SU-DHL-6 (cell line): Measurements from ENCODE around the gene ANKS4B.

Source experiments
- H2AFZ ChIP-seq: fragments of 200-600 bp; sonication (generic); 2 replicates; pipeline ENCODE4 v1.6.1; 2014; ENCODE audit warnings: low read depth, mild to moderate bottlenecking, moderate library complexity, mixed read lengths, antibody characterized with exemption, low read length; ENCODE audit not compliant: severe bottlenecking
- H3F3A ChIP-seq: fragments of 200-600 bp; shearing (Covaris generic); 2 replicates; pipeline ENCODE4 v1.6.0; 2016; ENCODE audit warnings: antibody characterized with exemption, mild to moderate bottlenecking; ENCODE audit not compliant: insufficient read depth
- H3K27ac ChIP-seq: fragments of 200-600 bp; sonication (generic); 2 replicates; pipeline ENCODE4 v1.5.1; 2016; ENCODE audit warnings: low read depth, mild to moderate bottlenecking, low read length, moderate library complexity, mixed read lengths
- H3K27me3 ChIP-seq: fragments of 200-600 bp; sonication (generic), shearing (Covaris generic); 2 replicates; pipeline ENCODE4 v1.6.0; 2014; ENCODE audit warnings: mild to moderate bottlenecking, low read length
- H3K36me3 ChIP-seq: fragments of 200-600 bp; sonication (generic); 2 replicates; pipeline ENCODE4 v1.6.1; 2014; ENCODE audit warnings: mild to moderate bottlenecking, low read length, mixed read lengths
- H3K4me2 ChIP-seq: fragments of 300-600, 200-600 bp; shearing (Covaris generic), sonication (generic); 2 replicates; pipeline ENCODE4 v1.6.0; 2014; ENCODE audit warnings: low read length, low read depth, mild to moderate bottlenecking; ENCODE audit not compliant: poor library complexity, severe bottlenecking
- H3K4me3 ChIP-seq: fragments of 200-600 bp; sonication (generic); 2 replicates; pipeline ENCODE4 v1.5.1; 2014; ENCODE audit warnings: antibody characterized with exemption, low read length, mild to moderate bottlenecking, mixed read lengths; ENCODE audit not compliant: insufficient read depth, poor library complexity, severe bottlenecking
- H3K79me2 ChIP-seq: fragments of 200-600 bp; sonication (generic); 2 replicates; pipeline ENCODE4 v1.6.1; 2014; ENCODE audit warnings: mild to moderate bottlenecking, low read length, moderate library complexity; ENCODE audit not compliant: insufficient read depth
- H3K9ac ChIP-seq: fragments of 200-600 bp; sonication (generic); 2 replicates; pipeline ENCODE4 v1.7.0; 2014; ENCODE audit warnings: mild to moderate bottlenecking, low read length
- H3K9me2 ChIP-seq: fragments of 200-600 bp; sonication (generic); replicated peaks from 2 replicates; pipeline ENCODE4 v1.6.1; 2014; ENCODE audit warnings: low read length; ENCODE audit not compliant: insufficient read depth
- H3K9me3 ChIP-seq: fragments of 200-600 bp; sonication (generic); 2 replicates; pipeline ENCODE4 v1.6.1; 2014; ENCODE audit warnings: low read length, mixed read lengths; ENCODE audit not compliant: insufficient read depth
- H4K20me1 ChIP-seq: fragments of 200-600 bp; sonication (generic); 2 replicates; pipeline ENCODE4 v1.6.1; 2014; ENCODE audit warnings: low read depth, mild to moderate bottlenecking, antibody characterized with exemption, low read length, moderate library complexity, mixed read lengths
- CTCF ChIP-seq: fragments of 200-600 bp; sonication (generic); IDR thresholded peaks from one replicate; pipeline ENCODE4 v1.5.1; 2017; ENCODE audit warnings: antibody characterized with exemption, mild to moderate bottlenecking, low read length, moderate library complexity; ENCODE audit not compliant: insufficient read depth, poor library complexity, severe bottlenecking
- EZH2phosphoT487 ChIP-seq: fragments of 200-600 bp; sonication (generic), shearing (Covaris generic); conservative IDR thresholded peaks from 2 replicates; pipeline ENCODE4 v1.6.1; 2018; ENCODE audit warnings: mild to moderate bottlenecking, antibody characterized with exemption, low read length, moderate library complexity, mixed read lengths

ANKS4B gene

GRCh38 chr16:21226749-21227148 lies 6.8 kb upstream of the ANKS4B start:
- Histone ChIP-seq H3K9me2 (no peaks in the 10 kb centered on the region), H3K4me2 (no peak overlapping the region), H2AFZ (no peak overlapping the region), H3K4me3 (no peak overlapping the region), H3K36me3 (no peaks in the 10 kb centered on the region), H3K9me3 (no peaks in the 10 kb centered on the region), H3K9ac (no peak overlapping the region), H3K79me2 (no peaks in the 10 kb centered on the region), H4K20me1 (no peaks in the 10 kb centered on the region), H3K27me3 (peaks cover 2% of the 10 kb centered on the region; the same call in 1 of the 2 replicates), H3K27ac (no peak overlapping the region), H3F3A (no peaks in the 10 kb centered on the region)
- TF ChIP-seq EZH2phosphoT487 = no peak
- TF ChIP-seq CTCF = no peak

DNA sequence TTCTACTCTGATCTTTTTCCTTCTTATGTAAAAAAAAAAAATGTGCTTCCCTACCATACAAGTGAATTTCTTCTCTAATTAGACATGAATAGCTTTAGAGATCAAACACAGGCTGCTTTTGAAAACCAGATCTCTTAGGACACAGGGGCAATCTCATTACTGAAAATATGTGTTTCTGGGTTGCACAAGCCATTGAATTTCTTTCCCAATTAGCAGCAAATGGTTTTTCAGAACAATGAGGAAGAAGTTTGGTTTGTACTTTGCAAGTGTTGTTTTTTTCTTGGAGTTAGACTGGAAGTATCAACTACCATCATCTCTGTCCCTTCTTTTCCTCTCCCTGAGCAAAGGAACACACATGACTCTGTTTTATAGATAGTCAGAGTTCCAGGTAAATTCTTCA lies 5.6 kb upstream of the ANKS4B start:
- H3K4me2 ChIP-seq = no peak overlapping the region
- H2AFZ ChIP-seq = no peak overlapping the region
- H3K27ac ChIP-seq = no peak overlapping the region
- H3K4me3 ChIP-seq = no peak overlapping the region
- no peak overlapping the region for H3K9ac ChIP-seq
- no peaks in the 10 kb centered on the region for H3K9me3 ChIP-seq
- no peaks in the 10 kb centered on the region for H3F3A ChIP-seq
- no peaks in the 10 kb centered on the region for H3K9me2 ChIP-seq
- no peaks in the 10 kb centered on the region for H3K79me2 ChIP-seq
- peaks cover 2% of the 10 kb centered on the region; the same call in 1 of the 2 replicates for H3K27me3 ChIP-seq
- no peaks in the 10 kb centered on the region for H3K36me3 ChIP-seq
- no peak for TF ChIP-seq EZH2phosphoT487
- TF ChIP-seq CTCF = no peak
- H4K20me1 ChIP-seq = no peaks in the 10 kb centered on the region

DNA sequence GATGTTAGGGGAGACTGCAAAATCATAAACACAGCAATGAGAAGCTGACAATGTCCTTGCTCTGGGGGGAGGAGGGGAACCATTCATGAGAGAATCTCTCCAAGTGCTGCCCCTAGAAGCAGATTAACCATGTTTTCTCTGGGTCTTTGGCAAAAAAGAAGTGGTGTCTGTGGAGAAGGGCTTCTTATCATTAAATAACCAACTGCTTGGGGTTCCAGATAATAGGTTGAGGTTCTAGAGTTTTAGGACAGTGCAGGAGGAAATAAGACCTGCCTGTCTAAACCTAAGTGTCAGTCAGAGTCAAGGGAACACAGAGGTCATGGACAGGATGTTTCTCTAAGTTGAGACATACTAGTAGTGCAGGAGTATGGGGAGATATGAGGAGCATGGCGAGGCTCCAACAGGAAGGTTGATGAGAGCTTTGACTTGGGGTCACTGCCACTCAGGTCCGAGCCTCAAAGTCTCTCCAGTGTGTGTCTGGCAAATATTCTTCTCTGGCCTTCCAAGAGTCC lies 5.1 kb upstream of the ANKS4B start:
- no peaks in the 10 kb centered on the region for H3F3A ChIP-seq
- no peak overlapping the region for H2AFZ ChIP-seq
- no peak overlapping the region for H3K4me2 ChIP-seq
- H3K9ac ChIP-seq = no peak overlapping the region
- H4K20me1 ChIP-seq = no peaks in the 10 kb centered on the region
- no peaks in the 10 kb centered on the region for H3K9me2 ChIP-seq
- H3K27ac ChIP-seq = no peak overlapping the region
- no peak overlapping the region for H3K4me3 ChIP-seq
- no peaks in the 10 kb centered on the region for H3K9me3 ChIP-seq
- peaks cover 2% of the 10 kb centered on the region; the same call in 1 of the 2 replicates for H3K27me3 ChIP-seq
- no peak for TF ChIP-seq CTCF
- TF ChIP-seq EZH2phosphoT487 = no peak
- no peaks in the 10 kb centered on the region for H3K36me3 ChIP-seq
- H3K79me2 ChIP-seq = no peaks in the 10 kb centered on the region
